PC-9 (cell line): ENCODE measurements around the gene LUM. TPM values are rescaled to one million over a fixed set of nuclear protein-coding genes. Genes with fewer than 3 reads are reported as not detected.

Experiments used
- BruUV-seq: library from RNA; stranded (reverse); fragments of 400-500 nt; replicated peaks from 2 replicates; lab custom pipeline; 2021; lab: Mats Ljungman, UMichigan
- CTCF ChIA-PET: fragments of 300-600 bp; sonication (Branson Sonifier 250); formaldehyde crosslinking; loops from one replicate; lab custom pipeline; 2022; ENCODE audit warnings: antibody characterized with exemption; lab: Charles Lee
- POLR2A ChIA-PET: fragments of 300-600 bp; sonication (Branson Sonifier 250); formaldehyde crosslinking; loops from one replicate; lab custom pipeline; 2022; ENCODE audit warnings: antibody characterized with exemption; ENCODE audit not compliant: unreplicated experiment; lab: Charles Lee
- DNase-seq, 2 experiments: peaks; one replicate each; pipeline versions ENCODE4 v3.0.0 to v3.0.0-alpha.2; 2015 to 2022; ENCODE audit warnings: mixed read lengths in 1 of 2
- H2AFZ ChIP-seq: fragments of 200-600 bp; sonication (generic); 2 replicates; pipeline ENCODE4 v1.8.1; 2017; ENCODE audit warnings: antibody characterized with exemption
- H3F3A ChIP-seq: fragments of 200-600 bp; sonication (generic); 2 replicates; pipeline ENCODE4 v1.8.1; 2017; ENCODE audit warnings: antibody characterized with exemption, mild to moderate bottlenecking, low read depth; ENCODE audit not compliant: insufficient read depth
- H3K27ac ChIP-seq: fragments of 200-600 bp; sonication (generic); 2 replicates; pipeline ENCODE4 v1.6.1; 2016; ENCODE audit warnings: mixed run types
- H3K27me3 ChIP-seq: fragments of 200-600 bp; sonication (generic); 2 replicates; pipeline ENCODE4 v1.6.1; 2016; ENCODE audit warnings: low read depth, mixed run types; ENCODE audit not compliant: insufficient read depth
- H3K36me3 ChIP-seq: fragments of 200-600 bp; sonication (generic); 2 replicates; pipeline ENCODE4 v1.6.1; 2016; ENCODE audit warnings: low read depth, mixed run types
- H3K4me1 ChIP-seq: fragments of 200-600 bp; sonication (generic); replicated peaks from 2 replicates; pipeline ENCODE4 v1.6.1; 2016; ENCODE audit warnings: mixed run types; ENCODE audit not compliant: insufficient read depth
- H3K4me2 ChIP-seq: fragments of 200-600 bp; sonication (generic); 2 replicates; pipeline ENCODE4 v1.6.1; 2017; ENCODE audit warnings: mixed run types
- H3K4me3 ChIP-seq: fragments of 200-600 bp; sonication (generic); 2 replicates; pipeline ENCODE4 v1.6.1; 2016; ENCODE audit warnings: mixed run types
- H3K79me2 ChIP-seq: fragments of 200-600 bp; sonication (generic); 2 replicates; pipeline ENCODE4 v1.6.1; 2017; ENCODE audit warnings: low read depth, mixed run types
- H3K9me2 ChIP-seq: fragments of 200-600 bp; sonication (generic); 2 replicates; pipeline ENCODE4 v1.8.1; 2017; ENCODE audit warnings: mild to moderate bottlenecking; ENCODE audit not compliant: insufficient read depth
- H3K9me3 ChIP-seq: fragments of 200-600 bp; sonication (generic); 2 replicates; pipeline ENCODE4 v1.8.1; 2016; ENCODE audit warnings: low read depth; ENCODE audit not compliant: insufficient read depth
- H4K20me1 ChIP-seq: fragments of 200-600 bp; sonication (generic); 2 replicates; pipeline ENCODE4 v1.8.1; 2017; ENCODE audit not compliant: insufficient read depth
- EZH2 ChIP-seq: fragments of 200-600 bp; sonication (generic); IDR thresholded peaks from 2 replicates; pipeline ENCODE4 v1.8.0; 2017; ENCODE audit warnings: antibody characterized with exemption, low read depth
- intact Hi-C: fragments of 100-400 bp; cut with micrococcal nuclease; formaldehyde crosslinking; loops from one replicate; pipeline ENCODE4 v1.10.0; 2022; ENCODE audit not compliant: unreplicated experiment
- total RNA-seq: library from RNA; stranded (reverse); gene quantifications from 2 replicates; pipeline ENCODE4 v1.2.3, GENCODE V29; 2021
- TF ChIP-seq, protein P1 (sequence below): fragments of 200-600 bp; sonication (generic); conservative IDR thresholded peaks from 2 replicates; pipeline ENCODE4 v1.6.1; 2017; ENCODE audit warnings: mixed run types, antibody characterized with exemption, mild to moderate bottlenecking, moderate library complexity

The LUM gene
- total RNA-seq, 1 experiment from 2014 or later, result not detected

DNA sequence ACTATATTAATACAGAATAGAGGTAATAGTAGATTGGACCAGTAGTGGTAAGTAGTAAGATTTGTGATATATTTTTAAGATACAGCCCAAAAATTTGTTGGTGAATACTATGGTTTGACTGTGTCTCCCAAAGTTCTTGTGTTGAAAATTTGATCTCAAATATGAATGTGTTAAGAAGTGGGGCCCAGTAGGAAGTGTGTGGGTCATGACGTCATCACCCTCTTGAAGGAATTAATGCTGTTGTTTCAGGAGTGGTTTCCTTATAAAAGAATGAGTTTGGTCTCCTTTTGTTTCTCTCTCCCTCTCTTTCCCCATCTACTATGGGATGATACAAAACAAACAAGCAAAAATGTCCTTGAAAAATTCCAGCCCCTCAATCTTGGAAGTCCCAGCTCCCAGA is 16.3 kb downstream of the LUM start:
- POLR2A ChIA-PET, result interaction anchor here (0.5 kb wide), 1 partner anchor 81 kb away, joined by 4 read pairs; no protein-coding TSS in a partner anchor
- CTCF ChIA-PET, result no interaction called here
- H3K4me1 ChIP-seq, result peaks cover 20% of the 10 kb centered on the region
- TF ChIP-seq, protein P1, sequence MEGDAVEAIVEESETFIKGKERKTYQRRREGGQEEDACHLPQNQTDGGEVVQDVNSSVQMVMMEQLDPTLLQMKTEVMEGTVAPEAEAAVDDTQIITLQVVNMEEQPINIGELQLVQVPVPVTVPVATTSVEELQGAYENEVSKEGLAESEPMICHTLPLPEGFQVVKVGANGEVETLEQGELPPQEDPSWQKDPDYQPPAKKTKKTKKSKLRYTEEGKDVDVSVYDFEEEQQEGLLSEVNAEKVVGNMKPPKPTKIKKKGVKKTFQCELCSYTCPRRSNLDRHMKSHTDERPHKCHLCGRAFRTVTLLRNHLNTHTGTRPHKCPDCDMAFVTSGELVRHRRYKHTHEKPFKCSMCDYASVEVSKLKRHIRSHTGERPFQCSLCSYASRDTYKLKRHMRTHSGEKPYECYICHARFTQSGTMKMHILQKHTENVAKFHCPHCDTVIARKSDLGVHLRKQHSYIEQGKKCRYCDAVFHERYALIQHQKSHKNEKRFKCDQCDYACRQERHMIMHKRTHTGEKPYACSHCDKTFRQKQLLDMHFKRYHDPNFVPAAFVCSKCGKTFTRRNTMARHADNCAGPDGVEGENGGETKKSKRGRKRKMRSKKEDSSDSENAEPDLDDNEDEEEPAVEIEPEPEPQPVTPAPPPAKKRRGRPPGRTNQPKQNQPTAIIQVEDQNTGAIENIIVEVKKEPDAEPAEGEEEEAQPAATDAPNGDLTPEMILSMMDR, result no peak
- TF ChIP-seq EZH2, result no peak
- no TSS peak for BruUV-seq
- no peaks in the 10 kb centered on the region for H3K36me3 ChIP-seq
- no peak overlapping the region for H3K4me2 ChIP-seq
- no peaks in the 10 kb centered on the region for H3K27me3 ChIP-seq
- no peaks in the 10 kb centered on the region; the same call in 1 of the 2 replicates for H3F3A ChIP-seq
- peaks cover 7% of the 10 kb centered on the region for H3K9me3 ChIP-seq
- DNase-seq, result no peak
- intact Hi-C loops, result no loop called here
- no peaks in the 10 kb centered on the region for H3K79me2 ChIP-seq
- H3K4me3 ChIP-seq, result no peak overlapping the region
- peak overlapping the region; percentile 53; the same call in 1 of the 2 replicates for H2AFZ ChIP-seq
- no peak overlapping the region for H3K27ac ChIP-seq
- no peaks in the 10 kb centered on the region for H3K9me2 ChIP-seq
- no peaks in the 10 kb centered on the region for H4K20me1 ChIP-seq

DNA sequence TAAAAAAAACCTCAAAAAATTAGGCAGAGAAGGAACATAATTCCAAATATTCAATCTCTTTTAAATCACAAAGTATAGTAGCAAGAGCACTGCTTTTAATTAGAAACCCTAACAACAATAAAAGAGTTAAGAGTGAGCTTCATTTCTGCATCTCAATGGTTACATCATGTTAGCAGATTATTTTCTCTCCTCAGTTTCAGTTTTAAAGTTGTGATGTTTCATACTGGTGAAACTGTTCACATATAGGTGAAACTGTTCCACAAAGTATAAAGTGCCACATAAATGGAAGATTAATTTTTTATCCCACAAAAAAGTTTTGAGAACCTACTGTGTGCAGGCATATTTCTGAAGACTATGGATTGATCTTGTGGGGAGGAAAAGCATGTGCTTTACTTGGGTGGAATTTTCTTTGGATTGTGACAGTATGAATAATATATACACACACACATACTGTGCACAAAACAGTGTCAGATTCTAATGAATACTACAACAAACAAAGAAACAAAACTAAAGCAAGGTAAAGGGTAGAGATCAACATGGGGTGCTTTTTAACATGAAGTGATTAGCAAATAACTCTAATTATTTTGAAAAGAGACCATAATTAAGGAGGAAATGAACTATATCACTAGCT is 17.1 kb downstream of the LUM start:
- Histone ChIP-seq H3K36me3 (no peaks in the 10 kb centered on the region), H3K27me3 (no peaks in the 10 kb centered on the region), H3K79me2 (no peaks in the 10 kb centered on the region), H2AFZ (peak overlapping the region; percentile 53; the same call in 1 of the 2 replicates), H3K4me2 (peak overlapping the region; percentile 46), H4K20me1 (no peaks in the 10 kb centered on the region), H3K9me2 (no peaks in the 10 kb centered on the region), H3K4me1 (peaks cover 11% of the 10 kb centered on the region), H3K9me3 (peaks cover 7% of the 10 kb centered on the region), H3K4me3 (no peak overlapping the region), H3K27ac (peak overlapping the region; percentile 17), H3F3A (no peaks in the 10 kb centered on the region; the same call in 1 of the 2 replicates)
- DNase-seq, result no peak
- ChIA-PET POLR2A (no interaction called here), CTCF (no interaction called here)
- intact Hi-C loops, result no loop called here
- TF ChIP-seq, protein P1, result no peak
- no peak for TF ChIP-seq EZH2
- BruUV-seq, result no TSS peak

DNA sequence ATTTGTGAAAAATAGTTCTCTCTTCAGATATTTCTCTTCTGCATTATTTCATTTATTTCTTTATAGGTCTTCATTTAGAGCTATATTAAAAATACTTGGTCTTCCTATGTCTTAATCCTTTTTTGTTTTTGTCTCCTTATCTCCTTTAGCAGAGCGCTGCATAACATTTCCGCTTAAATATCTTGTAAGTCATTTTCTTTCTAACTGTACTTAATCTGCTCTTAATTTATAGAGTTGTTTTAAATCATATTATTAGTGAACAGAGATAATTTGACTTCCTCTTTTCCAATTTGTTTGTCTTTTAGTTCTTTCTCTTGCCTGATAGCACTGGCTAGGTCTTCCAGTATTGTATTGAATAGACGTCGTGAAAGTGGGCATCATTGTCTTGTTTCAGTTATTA is 18.0 kb downstream of the LUM start:
- TF ChIP-seq EZH2, result no peak
- TF ChIP-seq, protein P1, result no peak
- H3K4me2 ChIP-seq, result no peak overlapping the region
- H3F3A ChIP-seq, result no peaks in the 10 kb centered on the region
- H2AFZ ChIP-seq, result no peak overlapping the region
- H3K9me3 ChIP-seq, result peaks cover 7% of the 10 kb centered on the region
- no peaks in the 10 kb centered on the region for H3K27me3 ChIP-seq
- intact Hi-C loops, result no loop called here
- no peak overlapping the region for H3K4me3 ChIP-seq
- no peaks in the 10 kb centered on the region for H3K9me2 ChIP-seq
- H3K79me2 ChIP-seq, result no peaks in the 10 kb centered on the region
- BruUV-seq, result no TSS peak
- no peak overlapping the region for H3K27ac ChIP-seq
- peaks cover 3% of the 10 kb centered on the region for H3K4me1 ChIP-seq
- no peaks in the 10 kb centered on the region for H4K20me1 ChIP-seq
- no peak for DNase-seq
- no peaks in the 10 kb centered on the region for H3K36me3 ChIP-seq
- ChIA-PET POLR2A (no interaction called here), CTCF (no interaction called here)
